ENCODE results near the gene DNASE2.

DNASE2 gene

GRCh38 chr19:12834566-12834943 lies 46.7 kb downstream of the DNASE2 start, which contains the start of gene RTBDN:
TSS of gene RTBDN (minus strand) at chr19:12834579. CDS start at chr19:12829979, 4,600 bp downstream.
- DNase-seq (ENCODE audit: low spot score), result no peak

- peak; percentile 53 for DNase-seq (ENCODE audit: low spot score)
Measured at GRCh38 chr19:12833738-12834565, 47.3 kb downstream of the DNASE2 start.

GRCh38 chr19:12833418-12833737 lies 47.9 kb downstream of the DNASE2 start:
- DNase-seq (ENCODE audit: low spot score), result no peak

GRCh38 chr19:12828494-12828893 lies 52.8 kb downstream of the DNASE2 start:
- DNase-seq (ENCODE audit: low spot score), result no peak

GRCh38 chr19:12825254-12826131 lies 55.8 kb downstream of the DNASE2 start:
- DNase-seq (ENCODE audit: low spot score), result no peak

Measured in LoVo (cell line).